Ishikawa (cell line): ENCODE data around the gene SEPTIN1.
A peak's percentile ranks its signal among the peaks of the same experiment; 100 is the strongest.

ENCODE experiments used
- CREB1 ChIP-seq: IDR thresholded peaks from 2 replicates; pipeline ENCODE4 v1.6.1; 2012; ENCODE audit warnings: low read depth
- EP300 ChIP-seq: IDR thresholded peaks from 2 replicates; pipeline ENCODE4 v1.6.1; 2012; ENCODE audit warnings: borderline replicate concordance
- NFIC ChIP-seq: IDR thresholded peaks from 2 replicates; pipeline ENCODE4 v1.6.1; 2012
- RAD21 ChIP-seq: IDR thresholded peaks from 2 replicates; pipeline ENCODE4 v1.6.1; 2012; ENCODE audit warnings: low read depth
- TEAD4 ChIP-seq: IDR thresholded peaks from 2 replicates; pipeline ENCODE4 v1.6.1; 2012
- YY1 ChIP-seq: IDR thresholded peaks from 2 replicates; pipeline ENCODE4 v1.6.1; 2012; ENCODE audit warnings: low read depth
- ZBTB7A ChIP-seq: IDR thresholded peaks from 2 replicates; pipeline ENCODE4 v1.6.1; 2012; ENCODE audit warnings: low read depth
- TF ChIP-seq, protein P1 (sequence below): IDR thresholded peaks from 2 replicates; pipeline ENCODE4 v1.6.1; 2012; ENCODE audit warnings: low read depth, mild to moderate bottlenecking
- TF ChIP-seq, protein P2 (sequence below): IDR thresholded peaks from 2 replicates; pipeline ENCODE4 v1.6.1; 2012
- TF ChIP-seq, protein P3 (sequence below): IDR thresholded peaks from 2 replicates; pipeline ENCODE4 v1.6.1; 2012

DNA sequence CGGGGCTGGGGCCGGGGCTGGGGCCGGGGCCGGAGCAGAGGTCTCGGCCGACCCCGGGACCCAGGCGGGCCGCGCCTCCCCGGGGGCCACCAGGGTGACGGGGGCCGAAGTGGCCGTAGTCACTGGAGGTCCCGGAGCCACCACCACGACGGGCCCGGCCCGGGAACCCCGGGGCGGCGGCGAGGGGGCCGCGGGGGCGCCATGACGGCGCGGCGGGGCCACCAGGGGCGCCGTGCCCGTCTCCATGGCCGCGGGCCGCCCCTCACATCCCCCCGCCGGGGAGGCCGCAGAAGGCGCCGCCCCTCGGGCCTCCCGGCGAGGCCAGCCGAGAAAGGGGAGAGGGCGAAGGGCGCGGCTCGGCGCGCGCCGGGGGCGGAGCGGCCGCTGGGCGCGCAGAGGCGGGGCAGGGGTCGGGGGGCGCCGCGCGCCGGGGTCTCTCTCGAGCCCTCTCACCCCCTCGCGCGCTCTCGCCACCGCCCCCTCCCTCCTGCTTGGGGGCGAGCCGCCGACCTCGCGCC lies 12.4 kb downstream of the SEPTIN1 start:
- TF ChIP-seq, protein P1, sequence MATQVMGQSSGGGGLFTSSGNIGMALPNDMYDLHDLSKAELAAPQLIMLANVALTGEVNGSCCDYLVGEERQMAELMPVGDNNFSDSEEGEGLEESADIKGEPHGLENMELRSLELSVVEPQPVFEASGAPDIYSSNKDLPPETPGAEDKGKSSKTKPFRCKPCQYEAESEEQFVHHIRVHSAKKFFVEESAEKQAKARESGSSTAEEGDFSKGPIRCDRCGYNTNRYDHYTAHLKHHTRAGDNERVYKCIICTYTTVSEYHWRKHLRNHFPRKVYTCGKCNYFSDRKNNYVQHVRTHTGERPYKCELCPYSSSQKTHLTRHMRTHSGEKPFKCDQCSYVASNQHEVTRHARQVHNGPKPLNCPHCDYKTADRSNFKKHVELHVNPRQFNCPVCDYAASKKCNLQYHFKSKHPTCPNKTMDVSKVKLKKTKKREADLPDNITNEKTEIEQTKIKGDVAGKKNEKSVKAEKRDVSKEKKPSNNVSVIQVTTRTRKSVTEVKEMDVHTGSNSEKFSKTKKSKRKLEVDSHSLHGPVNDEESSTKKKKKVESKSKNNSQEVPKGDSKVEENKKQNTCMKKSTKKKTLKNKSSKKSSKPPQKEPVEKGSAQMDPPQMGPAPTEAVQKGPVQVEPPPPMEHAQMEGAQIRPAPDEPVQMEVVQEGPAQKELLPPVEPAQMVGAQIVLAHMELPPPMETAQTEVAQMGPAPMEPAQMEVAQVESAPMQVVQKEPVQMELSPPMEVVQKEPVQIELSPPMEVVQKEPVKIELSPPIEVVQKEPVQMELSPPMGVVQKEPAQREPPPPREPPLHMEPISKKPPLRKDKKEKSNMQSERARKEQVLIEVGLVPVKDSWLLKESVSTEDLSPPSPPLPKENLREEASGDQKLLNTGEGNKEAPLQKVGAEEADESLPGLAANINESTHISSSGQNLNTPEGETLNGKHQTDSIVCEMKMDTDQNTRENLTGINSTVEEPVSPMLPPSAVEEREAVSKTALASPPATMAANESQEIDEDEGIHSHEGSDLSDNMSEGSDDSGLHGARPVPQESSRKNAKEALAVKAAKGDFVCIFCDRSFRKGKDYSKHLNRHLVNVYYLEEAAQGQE = no peak
- 0 out of 2 replicates have a peak, but pooled peaks have one; percentile 30 for TF ChIP-seq YY1
- no peak for TF ChIP-seq RAD21
- TF ChIP-seq, protein P2, sequence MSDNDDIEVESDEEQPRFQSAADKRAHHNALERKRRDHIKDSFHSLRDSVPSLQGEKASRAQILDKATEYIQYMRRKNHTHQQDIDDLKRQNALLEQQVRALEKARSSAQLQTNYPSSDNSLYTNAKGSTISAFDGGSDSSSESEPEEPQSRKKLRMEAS = no peak
- TF ChIP-seq ZBTB7A = no peak; the same call in 1 of the 2 replicates
- no peak for TF ChIP-seq EP300
- TF ChIP-seq, protein P3, sequence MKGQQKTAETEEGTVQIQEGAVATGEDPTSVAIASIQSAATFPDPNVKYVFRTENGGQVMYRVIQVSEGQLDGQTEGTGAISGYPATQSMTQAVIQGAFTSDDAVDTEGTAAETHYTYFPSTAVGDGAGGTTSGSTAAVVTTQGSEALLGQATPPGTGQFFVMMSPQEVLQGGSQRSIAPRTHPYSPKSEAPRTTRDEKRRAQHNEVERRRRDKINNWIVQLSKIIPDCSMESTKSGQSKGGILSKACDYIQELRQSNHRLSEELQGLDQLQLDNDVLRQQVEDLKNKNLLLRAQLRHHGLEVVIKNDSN = no peak
- TF ChIP-seq TEAD4 = no peak
- no peak for TF ChIP-seq CREB1
- no peak for TF ChIP-seq NFIC
